OCI-LY1 (cell line): ENCODE measurements around the gene TAS1R1.

ENCODE experiments used
- H2AFZ ChIP-seq: fragments of 200-600 bp; sonication (generic), shearing (Covaris generic); 2 replicates; pipeline ENCODE4 v1.6.0; 2014; ENCODE audit warnings: antibody characterized with exemption, mild to moderate bottlenecking, low read length
- H3F3A ChIP-seq: fragments of 200-600 bp; sonication (generic), shearing (Covaris generic); 2 replicates; pipeline ENCODE4 v1.6.0; 2014; ENCODE audit warnings: mild to moderate bottlenecking, antibody characterized with exemption, low read length, moderate library complexity; ENCODE audit not compliant: insufficient read depth
- H3K27ac ChIP-seq: fragments of 200-600 bp; sonication (generic); 2 replicates; pipeline ENCODE4 v1.5.1; 2014; ENCODE audit warnings: low read length, mixed run types, mild to moderate bottlenecking, low read depth; ENCODE audit not compliant: poor library complexity, severe bottlenecking
- H3K27me3 ChIP-seq: fragments of 200-600 bp; sonication (generic); 2 replicates; pipeline ENCODE4 v1.6.0; 2014; ENCODE audit warnings: antibody characterized with exemption, mild to moderate bottlenecking, low read length, moderate library complexity; ENCODE audit not compliant: insufficient read depth
- H3K36me3 ChIP-seq: fragments of 200-600 bp; sonication (generic); 2 replicates; pipeline ENCODE4 v1.6.1; 2014; ENCODE audit warnings: mild to moderate bottlenecking, antibody characterized with exemption, low read length, moderate library complexity, mixed read lengths; ENCODE audit not compliant: insufficient read depth
- H3K4me1 ChIP-seq: fragments of 200-600 bp; sonication (generic); 2 replicates; pipeline ENCODE4 v1.5.1; 2014; ENCODE audit warnings: mild to moderate bottlenecking, low read length, moderate library complexity; ENCODE audit not compliant: insufficient read depth, severe bottlenecking
- H3K4me2 ChIP-seq: fragments of 200-600 bp; sonication (generic), shearing (Covaris generic); 2 replicates; pipeline ENCODE4 v1.6.1; 2014; ENCODE audit warnings: low read length
- H3K4me3 ChIP-seq: fragments of 200-600 bp; sonication (generic); 2 replicates; pipeline ENCODE4 v1.5.1; 2014; ENCODE audit warnings: low read length, low read depth, mild to moderate bottlenecking, mixed read lengths; ENCODE audit not compliant: poor library complexity, severe bottlenecking
- H3K79me2 ChIP-seq: fragments of 200-600 bp; shearing (Covaris generic); 2 replicates; pipeline ENCODE4 v1.6.1; 2016; ENCODE audit warnings: mixed run types, low read length, mixed read lengths; ENCODE audit not compliant: insufficient read depth
- H3K9ac ChIP-seq: fragments of 200-600 bp; sonication (generic), shearing (Covaris generic); 2 replicates; pipeline ENCODE4 v1.6.1; 2014; ENCODE audit warnings: mild to moderate bottlenecking, low read length, mixed read lengths
- H3K9me2 ChIP-seq: fragments of 200-600 bp; sonication (generic), shearing (Covaris generic); 2 replicates; pipeline ENCODE4 v1.6.1; 2014; ENCODE audit warnings: low read depth, mild to moderate bottlenecking, low read length, mixed read lengths
- H3K9me3 ChIP-seq: fragments of 200-600 bp; shearing (Covaris generic); 2 replicates; pipeline ENCODE4 v1.6.1; 2014; ENCODE audit warnings: low read length, mixed read lengths
- H4K20me1 ChIP-seq: fragments of 200-600 bp; sonication (generic), shearing (Covaris generic); 2 replicates; pipeline ENCODE4 v1.6.0; 2016; ENCODE audit warnings: mild to moderate bottlenecking, low read length; ENCODE audit not compliant: insufficient read depth
- CTCF ChIP-seq: fragments of 200-600 bp; sonication (generic), shearing (Covaris generic); IDR thresholded peaks from 2 replicates; pipeline ENCODE4 v1.5.1; 2017; ENCODE audit warnings: mild to moderate bottlenecking, antibody characterized with exemption, low read length, moderate library complexity, mixed read lengths
- EZH2 ChIP-seq: fragments of 200-600 bp; sonication (generic), shearing (Covaris generic); IDR thresholded peaks from 2 replicates; pipeline ENCODE4 v1.8.0; 2017; ENCODE audit warnings: borderline replicate concordance, mixed run types, mild to moderate bottlenecking, antibody characterized with exemption, low read length, moderate library complexity, mixed read lengths

Gene TAS1R1

GRCh38 chr1:6511561-6512244 is 43.4 kb upstream of the TAS1R1 start:
- Histone ChIP-seq H3K27me3 (no peaks in the 10 kb centered on the region; the same call in 1 of the 2 replicates), H3K4me2 (no peak overlapping the region), H3K9me3 (no peaks in the 10 kb centered on the region), H3K9ac (no peak overlapping the region), H3F3A (no peaks in the 10 kb centered on the region), H3K36me3 (no peaks in the 10 kb centered on the region), H3K9me2 (no peaks in the 10 kb centered on the region), H3K27ac (no peak overlapping the region), H3K79me2 (no peaks in the 10 kb centered on the region), H4K20me1 (no peaks in the 10 kb centered on the region), H3K4me3 (no peak overlapping the region), H2AFZ (no peak overlapping the region), H3K4me1 (no peaks in the 10 kb centered on the region)
- no peak for TF ChIP-seq EZH2
- no peak for TF ChIP-seq CTCF

DNA sequence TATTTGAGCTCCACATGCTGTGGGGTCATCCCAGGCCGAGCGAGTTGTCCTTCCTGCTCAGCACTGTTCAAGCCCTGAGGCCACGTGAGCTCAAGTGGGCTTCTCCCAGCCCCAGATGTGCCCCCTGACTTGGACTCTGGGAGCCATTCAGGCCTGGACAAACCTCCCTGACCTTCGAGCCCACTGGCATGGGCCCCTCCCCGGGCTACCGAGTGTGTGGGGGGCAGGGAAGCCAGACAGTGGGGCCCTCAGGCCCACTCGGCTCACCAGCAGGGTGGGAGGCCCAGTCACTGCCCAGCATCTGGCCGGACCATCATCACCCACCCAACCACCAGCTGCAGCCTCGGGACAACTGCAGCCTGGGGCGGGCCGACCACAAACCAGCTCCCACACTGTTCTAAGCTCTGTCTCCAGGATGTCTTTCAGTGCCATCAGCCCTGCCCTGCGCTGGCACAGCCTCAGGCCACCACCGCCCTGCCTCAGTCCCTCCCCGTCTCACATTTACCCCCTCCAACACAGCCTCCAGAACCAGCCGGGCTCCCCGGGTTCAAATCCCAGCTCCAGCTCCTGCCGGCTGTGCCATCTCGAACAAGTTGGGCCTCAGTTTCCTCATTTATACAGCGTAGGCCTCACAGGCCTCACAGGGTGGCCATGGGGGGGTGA is 42.7 kb upstream of the TAS1R1 start:
- Histone ChIP-seq H4K20me1 (no peaks in the 10 kb centered on the region), H3F3A (no peaks in the 10 kb centered on the region), H3K9me3 (no peaks in the 10 kb centered on the region), H3K4me2 (no peak overlapping the region), H3K9ac (no peak overlapping the region), H2AFZ (no peak overlapping the region), H3K4me3 (no peak overlapping the region), H3K9me2 (no peaks in the 10 kb centered on the region), H3K27me3 (no peaks in the 10 kb centered on the region; the same call in 1 of the 2 replicates), H3K36me3 (no peaks in the 10 kb centered on the region), H3K4me1 (no peaks in the 10 kb centered on the region), H3K79me2 (no peaks in the 10 kb centered on the region), H3K27ac (no peak overlapping the region)
- no peak for TF ChIP-seq CTCF
- TF ChIP-seq EZH2: no peak

GRCh38 chr1:6512908-6513280 is 42.2 kb upstream of the TAS1R1 start:
- no peaks in the 10 kb centered on the region for H3K79me2 ChIP-seq
- no peak overlapping the region for H2AFZ ChIP-seq
- no peaks in the 10 kb centered on the region for H3K9me3 ChIP-seq
- no peak overlapping the region for H3K9ac ChIP-seq
- no peak overlapping the region for H3K4me2 ChIP-seq
- H3K27ac ChIP-seq: no peak overlapping the region
- TF ChIP-seq EZH2 (no peak), CTCF (no peak)
- no peaks in the 10 kb centered on the region for H3K9me2 ChIP-seq
- H3F3A ChIP-seq: no peaks in the 10 kb centered on the region
- no peaks in the 10 kb centered on the region for H4K20me1 ChIP-seq
- H3K4me1 ChIP-seq: no peaks in the 10 kb centered on the region
- H3K4me3 ChIP-seq: no peak overlapping the region
- H3K36me3 ChIP-seq: no peaks in the 10 kb centered on the region
- no peaks in the 10 kb centered on the region; the same call in 1 of the 2 replicates for H3K27me3 ChIP-seq
